Cerebellar nuclear complex (tissue), 1 donor: ENCODE data around the gene MS4A14.
"Not testable (repeated sequence)": the region's sequence is repeated elsewhere in the genome, so short reads cannot be mapped to it uniquely, and the experiment has no call there.

Experiments used
- DNase-seq, 2 experiments: peaks; one replicate each; lab custom pipeline; 2025; lab: John Stamatoyannopoulos, UW

Gene MS4A14

GRCh38 chr11:60396382-60396781, at the start of gene MS4A14:
TSS of gene MS4A14 (plus strand) at chr11:60396459. CDS start at chr11:60396579, 120 bp downstream.
- no peak for DNase-seq

GRCh38 chr11:60347084-60347797, 49.0 kb upstream of the MS4A14 start:
- DNase-seq, result no peak

- DNase-seq, result no peak
These were observed 48.1 kb upstream of the MS4A14 start for GRCh38 chr11:60348116-60348515.

- no peak for DNase-seq
These were observed 46.3 kb upstream of the MS4A14 start for GRCh38 chr11:60349990-60350389.

GRCh38 chr11:60357771-60358170, 38.5 kb upstream of the MS4A14 start:
- DNase-seq, result no peak

GRCh38 chr11:60360621-60361020, 35.6 kb upstream of the MS4A14 start:
- no peak for DNase-seq

- DNase-seq, result no peak
These were observed 34.0 kb upstream of the MS4A14 start for GRCh38 chr11:60362241-60362640.

GRCh38 chr11:60363542-60364470, 32.5 kb upstream of the MS4A14 start:
- no peak for DNase-seq

GRCh38 chr11:60366262-60366904, 29.9 kb upstream of the MS4A14 start:
- DNase-seq, result not testable (repeated sequence)

- no peak for DNase-seq
These were observed 29.2 kb upstream of the MS4A14 start for GRCh38 chr11:60367009-60367408.

GRCh38 chr11:60367896-60368295, 28.4 kb upstream of the MS4A14 start:
- DNase-seq, result no peak

- DNase-seq, result no peak
These were observed 25.9 kb upstream of the MS4A14 start for GRCh38 chr11:60370252-60370810.

GRCh38 chr11:60370811-60371298, 25.4 kb upstream of the MS4A14 start:
- no peak for DNase-seq

- DNase-seq, result no peak
These were observed 24.9 kb upstream of the MS4A14 start for GRCh38 chr11:60371386-60371785.

GRCh38 chr11:60371854-60372253, 24.4 kb upstream of the MS4A14 start:
- DNase-seq, result no peak

GRCh38 chr11:60372767-60373166, 23.5 kb upstream of the MS4A14 start:
- DNase-seq, result no peak

GRCh38 chr11:60375316-60375715, 20.9 kb upstream of the MS4A14 start:
- DNase-seq, result no peak

GRCh38 chr11:60376601-60377000, 19.7 kb upstream of the MS4A14 start:
- no peak for DNase-seq

GRCh38 chr11:60377401-60378136, 18.7 kb upstream of the MS4A14 start:
- no peak for DNase-seq

- DNase-seq, result no peak
These were observed 17.9 kb upstream of the MS4A14 start, which contains the start of gene MS4A7 for GRCh38 chr11:60378354-60378753. TSS of gene MS4A7 (plus strand) at chr11:60378532. CDS start at chr11:60383142, 4,610 bp downstream.

- no peak for DNase-seq
These were observed 6.9 kb upstream of the MS4A14 start for GRCh38 chr11:60389279-60389910.
